HEK293 (cell line): ENCODE measurements around the gene IFT52.

Source experiments
- TCF7L2 ChIP-seq: IDR thresholded peaks from 2 replicates; pipeline ENCODE4 v1.6.1; 2011; ENCODE audit warnings: low read depth, mild to moderate bottlenecking, inconsistent platforms, low read length, moderate library complexity, borderline replicate concordance
- ZNF112 ChIP-seq: fragments of 450-650 bp; formaldehyde crosslinking; IDR thresholded peaks from 2 replicates; pipeline ENCODE4 v1.5.0; 2017; ENCODE audit warnings: missing biosample characterization, missing genetic modification characterization
- TF ChIP-seq, protein P1 (sequence below): fragments of 450-650 bp; formaldehyde crosslinking; IDR thresholded peaks from 2 replicates; pipeline ENCODE4 v1.5.1; 2016; ENCODE audit warnings: missing biosample characterization, missing genetic modification characterization

DNA sequence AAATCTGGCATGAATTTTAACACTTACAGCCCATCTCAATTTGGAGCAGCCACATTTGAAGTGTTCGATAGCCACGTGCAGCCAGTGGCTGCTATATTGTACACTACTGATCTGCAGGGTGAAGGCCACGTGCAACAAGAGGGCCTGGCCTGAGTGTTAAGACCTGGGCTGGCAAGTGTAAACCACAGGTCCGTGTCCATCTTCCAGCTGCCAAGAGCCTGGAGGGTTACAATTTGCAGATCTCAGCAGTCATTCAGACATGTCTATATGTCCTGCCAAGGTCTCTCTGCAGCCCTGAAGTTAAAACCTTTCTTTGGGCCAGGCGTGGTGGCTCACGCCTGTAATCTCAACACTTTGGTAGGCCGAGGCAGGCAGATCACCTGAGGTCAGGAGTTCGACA lies 17.8 kb upstream of the IFT52 start:
- no peak for TF ChIP-seq ZNF112 (tag by site-specific recombination)
- TF ChIP-seq, protein P1, sequence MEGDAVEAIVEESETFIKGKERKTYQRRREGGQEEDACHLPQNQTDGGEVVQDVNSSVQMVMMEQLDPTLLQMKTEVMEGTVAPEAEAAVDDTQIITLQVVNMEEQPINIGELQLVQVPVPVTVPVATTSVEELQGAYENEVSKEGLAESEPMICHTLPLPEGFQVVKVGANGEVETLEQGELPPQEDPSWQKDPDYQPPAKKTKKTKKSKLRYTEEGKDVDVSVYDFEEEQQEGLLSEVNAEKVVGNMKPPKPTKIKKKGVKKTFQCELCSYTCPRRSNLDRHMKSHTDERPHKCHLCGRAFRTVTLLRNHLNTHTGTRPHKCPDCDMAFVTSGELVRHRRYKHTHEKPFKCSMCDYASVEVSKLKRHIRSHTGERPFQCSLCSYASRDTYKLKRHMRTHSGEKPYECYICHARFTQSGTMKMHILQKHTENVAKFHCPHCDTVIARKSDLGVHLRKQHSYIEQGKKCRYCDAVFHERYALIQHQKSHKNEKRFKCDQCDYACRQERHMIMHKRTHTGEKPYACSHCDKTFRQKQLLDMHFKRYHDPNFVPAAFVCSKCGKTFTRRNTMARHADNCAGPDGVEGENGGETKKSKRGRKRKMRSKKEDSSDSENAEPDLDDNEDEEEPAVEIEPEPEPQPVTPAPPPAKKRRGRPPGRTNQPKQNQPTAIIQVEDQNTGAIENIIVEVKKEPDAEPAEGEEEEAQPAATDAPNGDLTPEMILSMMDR (tag by site-specific recombination), result no peak
- TF ChIP-seq TCF7L2, result no peak
